Mammary epithelial cell (primary cell): ENCODE measurements around the gene GRB7.

ENCODE experiments used
- CTCF ChIP-seq, 2 donors: IDR thresholded peaks in 1 of 2; conservative IDR thresholded peaks in 1 of 2; 2 replicates each; pipeline ENCODE4 v1.5.1; 2011 to 2012; ENCODE audit warnings: inconsistent platforms in 2 of 2, low read length in 2 of 2, mild to moderate bottlenecking in 2 of 2, control low read depth in 1 of 2, low read depth in 1 of 2; ENCODE audit not compliant: insufficient read depth in 1 of 2; ENCODE audit errors: extremely low read depth in 1 of 2
- EZH2 ChIP-seq: IDR thresholded peaks from 2 replicates; pipeline ENCODE4 v1.6.1; 2012; ENCODE audit warnings: low read length, inconsistent platforms, borderline replicate concordance

- TF ChIP-seq EZH2 (no peak), CTCF (conservative IDR thresholded peaks at IDR 0.05 in 1 of 2, IDR thresholded peaks at IDR 0.05 in 1 of 2; ENCODE audit: extremely low read depth in 1 of 2, insufficient read depth in 1 of 2, low read depth in 1 of 2, low read length in 2 of 2) (no peak)
Observed at GRCh38 chr17:39765175-39765574, 27.4 kb downstream of the GRB7 start.
